HEK293 (cell line): Measurements from ENCODE around the gene JAK3.

Source experiments
- CTCF ChIA-PET: fragments of 350-600 bp; formaldehyde crosslinking; extraction: SDS; loops from one replicate; lab custom pipeline; 2021; ENCODE audit warnings: antibody characterized with exemption; lab: Yijun Ruan, JAX
- POLR2A ChIA-PET: fragments of 300-600 bp; formaldehyde crosslinking; extraction: SDS; loops from one replicate; lab custom pipeline; 2020; ENCODE audit warnings: antibody characterized with exemption, inconsistent platforms; lab: Yijun Ruan, JAX
- H3K27ac ChIP-seq: fragments of 200-500 bp; sonication (Bioruptor generic); 2 replicates; pipeline ENCODE4 v1.5.1; 2014; ENCODE audit warnings: low read depth, low read length, control low read depth, inconsistent platforms; ENCODE audit errors: extremely low read depth
- H3K36me3 ChIP-seq, 2 experiments: fragments of 200-500 bp in 1 of 2; sonication (Bioruptor generic) in 1 of 2; 1 replicate in 1 of 2; 2 replicates in 1 of 2; pipeline ENCODE4 v1.5.1; 2014 to 2017; ENCODE audit warnings: inconsistent platforms in 2 of 2, low read length in 2 of 2; ENCODE audit not compliant: control insufficient read depth in 2 of 2, insufficient read depth in 1 of 2
- H3K4me1 ChIP-seq: fragments of 200-500 bp; sonication (Bioruptor generic); 2 replicates; pipeline ENCODE4 v1.5.1; 2014; ENCODE audit warnings: mild to moderate bottlenecking, low read length, inconsistent platforms; ENCODE audit not compliant: control insufficient read depth, insufficient read depth
- H3K4me3 ChIP-seq: 2 replicates; pipeline ENCODE4 v1.5.1; 2011; ENCODE audit warnings: low read depth, mild to moderate bottlenecking, control low read depth, low read length, moderate library complexity
- H3K9me3 ChIP-seq: fragments of 200-500 bp; sonication (Bioruptor generic); 2 replicates; pipeline ENCODE4 v1.5.1; 2014; ENCODE audit warnings: low read depth, low read length, inconsistent platforms; ENCODE audit not compliant: control insufficient read depth, insufficient read depth
- GLIS1 ChIP-seq: fragments of 450-650 bp; formaldehyde crosslinking; IDR thresholded peaks from 2 replicates; pipeline ENCODE4 v1.5.1; 2016; ENCODE audit warnings: missing biosample characterization, missing genetic modification characterization
- IKZF3 ChIP-seq: fragments of 450-650 bp; IDR thresholded peaks from 2 replicates; pipeline ENCODE4 v1.5.0; 2018; ENCODE audit warnings: missing biosample characterization, mild to moderate bottlenecking, missing genetic modification characterization, moderate library complexity
- KLF1 ChIP-seq: fragments of 450-650 bp; formaldehyde crosslinking; IDR thresholded peaks from 2 replicates; pipeline ENCODE4 v1.5.1; 2016; ENCODE audit warnings: missing biosample characterization, missing genetic modification characterization
- KLF16 ChIP-seq: fragments of 450-650 bp; formaldehyde crosslinking; IDR thresholded peaks from 2 replicates; pipeline ENCODE4 v1.5.1; 2017; ENCODE audit warnings: missing biosample characterization, missing genetic modification characterization
- OVOL3 ChIP-seq: fragments of 450-650 bp; formaldehyde crosslinking; IDR thresholded peaks from 2 replicates; pipeline ENCODE4 v1.5.1; 2016; ENCODE audit warnings: missing biosample characterization, missing genetic modification characterization
- SP2 ChIP-seq: fragments of 450-650 bp; formaldehyde crosslinking; IDR thresholded peaks from 2 replicates; pipeline ENCODE4 v1.5.1; 2016; ENCODE audit warnings: missing biosample characterization, missing genetic modification characterization
- TCF7L2 ChIP-seq: IDR thresholded peaks from 2 replicates; pipeline ENCODE4 v1.6.1; 2011; ENCODE audit warnings: low read depth, mild to moderate bottlenecking, inconsistent platforms, low read length, moderate library complexity, borderline replicate concordance
- TRIM28 ChIP-seq: IDR thresholded peaks from 2 replicates; pipeline ENCODE4 v1.6.1; 2011; ENCODE audit warnings: low read length, control low read depth, borderline replicate concordance
- ZBTB17 ChIP-seq: fragments of 450-650 bp; formaldehyde crosslinking; IDR thresholded peaks from 2 replicates; pipeline ENCODE4 v1.5.1; 2016; ENCODE audit warnings: missing biosample characterization, missing genetic modification characterization
- ZBTB48 ChIP-seq: fragments of 450-650 bp; formaldehyde crosslinking; IDR thresholded peaks from 2 replicates; pipeline ENCODE4 v1.5.1; 2016; ENCODE audit warnings: missing biosample characterization, missing genetic modification characterization
- ZNF121 ChIP-seq: fragments of 450-650 bp; formaldehyde crosslinking; IDR thresholded peaks from 2 replicates; pipeline ENCODE4 v1.5.1; 2016; ENCODE audit warnings: missing biosample characterization, missing genetic modification characterization
- ZNF146 ChIP-seq: fragments of 450-650 bp; formaldehyde crosslinking; IDR thresholded peaks from 2 replicates; pipeline ENCODE4 v1.5.1; 2016; ENCODE audit warnings: missing biosample characterization, missing genetic modification characterization
- ZNF157 ChIP-seq: fragments of 450-650 bp; formaldehyde crosslinking; IDR thresholded peaks from 2 replicates; pipeline ENCODE4 v1.5.1; 2016; ENCODE audit warnings: missing biosample characterization, missing genetic modification characterization
- ZNF302 ChIP-seq: fragments of 450-650 bp; formaldehyde crosslinking; IDR thresholded peaks from 2 replicates; pipeline ENCODE4 v1.5.1; 2016; ENCODE audit warnings: missing biosample characterization, missing genetic modification characterization, low read depth
- ZNF324 ChIP-seq: fragments of 450-650 bp; formaldehyde crosslinking; IDR thresholded peaks from 2 replicates; pipeline ENCODE4 v1.5.1; 2016; ENCODE audit warnings: missing biosample characterization, missing genetic modification characterization
- ZNF37A ChIP-seq: fragments of 450-650 bp; IDR thresholded peaks from 2 replicates; pipeline ENCODE4 v1.5.1; 2018; ENCODE audit warnings: missing biosample characterization, missing genetic modification characterization
- ZNF416 ChIP-seq: fragments of 450-650 bp; formaldehyde crosslinking; IDR thresholded peaks from 2 replicates; pipeline ENCODE4 v1.5.1; 2016; ENCODE audit warnings: missing biosample characterization, missing genetic modification characterization
- ZNF514 ChIP-seq: fragments of 450-650 bp; formaldehyde crosslinking; IDR thresholded peaks from 2 replicates; pipeline ENCODE4 v1.5.1; 2016; ENCODE audit warnings: missing biosample characterization, missing genetic modification characterization
- ZNF555 ChIP-seq: fragments of 450-650 bp; formaldehyde crosslinking; conservative IDR thresholded peaks from 2 replicates; pipeline ENCODE4 v1.5.1; 2017; ENCODE audit warnings: missing biosample characterization, mild to moderate bottlenecking, missing genetic modification characterization, inconsistent platforms
- ZNF571 ChIP-seq: fragments of 450-650 bp; formaldehyde crosslinking; IDR thresholded peaks from 2 replicates; pipeline ENCODE4 v1.5.0; 2017; ENCODE audit warnings: missing biosample characterization, missing genetic modification characterization
- ZNF626 ChIP-seq: fragments of 450-650 bp; sonication (Bioruptor Pico); formaldehyde crosslinking; IDR thresholded peaks from 2 replicates; pipeline ENCODE4 v1.5.1; 2018; ENCODE audit warnings: missing biosample characterization, missing genetic modification characterization, inconsistent platforms
- ZNF843 ChIP-seq: fragments of 450-650 bp; formaldehyde crosslinking; IDR thresholded peaks from 2 replicates; pipeline ENCODE4 v1.5.1; 2016; ENCODE audit warnings: missing biosample characterization, missing genetic modification characterization
- TF ChIP-seq, protein P1 (sequence below): fragments of 450-650 bp; formaldehyde crosslinking; IDR thresholded peaks from 2 replicates; pipeline ENCODE4 v1.5.1; 2017; ENCODE audit warnings: missing biosample characterization, missing genetic modification characterization
- TF ChIP-seq, protein P2 (sequence below): fragments of 450-650 bp; formaldehyde crosslinking; IDR thresholded peaks from 2 replicates; pipeline ENCODE4 v1.5.1; 2016; ENCODE audit warnings: missing biosample characterization, missing genetic modification characterization
- TF ChIP-seq, protein P3 (sequence below): fragments of 450-650 bp; formaldehyde crosslinking; IDR thresholded peaks from 2 replicates; pipeline ENCODE4 v1.5.1; 2016; ENCODE audit warnings: missing biosample characterization, missing genetic modification characterization
- TF ChIP-seq, protein P4 (sequence below): fragments of 450-650 bp; formaldehyde crosslinking; IDR thresholded peaks from 2 replicates; pipeline ENCODE4 v1.5.1; 2016; ENCODE audit warnings: missing biosample characterization, missing genetic modification characterization, borderline replicate concordance
- TF ChIP-seq, protein P5 (sequence below): fragments of 450-650 bp; formaldehyde crosslinking; IDR thresholded peaks from 2 replicates; pipeline ENCODE4 v1.5.1; 2016; ENCODE audit warnings: missing biosample characterization, missing genetic modification characterization
- TF ChIP-seq, protein P6 (sequence below): fragments of 450-650 bp; formaldehyde crosslinking; IDR thresholded peaks from 2 replicates; pipeline ENCODE4 v1.5.1; 2016; ENCODE audit warnings: missing biosample characterization, missing genetic modification characterization

JAK3 gene

DNA sequence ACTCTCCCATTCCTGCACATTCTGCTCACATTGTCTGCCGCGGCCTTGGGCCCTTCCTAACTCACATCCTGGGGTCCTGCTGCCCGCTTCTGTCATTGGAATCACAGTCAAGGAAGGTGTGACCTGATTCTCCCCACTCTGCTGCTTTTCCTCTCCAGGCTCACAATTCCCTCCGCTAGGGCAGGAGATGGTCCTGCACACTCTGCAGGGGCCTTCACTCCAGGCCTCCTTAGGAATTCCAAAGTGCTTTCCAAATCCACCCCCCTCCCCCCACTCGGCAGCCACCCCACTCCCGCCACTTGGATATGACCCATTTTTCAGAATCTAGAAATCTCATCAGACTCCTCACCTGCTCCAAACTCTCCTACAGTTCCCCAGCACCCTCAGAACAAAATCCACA, 20.9 kb upstream of the JAK3 start (continued):
- TF ChIP-seq, protein P1, sequence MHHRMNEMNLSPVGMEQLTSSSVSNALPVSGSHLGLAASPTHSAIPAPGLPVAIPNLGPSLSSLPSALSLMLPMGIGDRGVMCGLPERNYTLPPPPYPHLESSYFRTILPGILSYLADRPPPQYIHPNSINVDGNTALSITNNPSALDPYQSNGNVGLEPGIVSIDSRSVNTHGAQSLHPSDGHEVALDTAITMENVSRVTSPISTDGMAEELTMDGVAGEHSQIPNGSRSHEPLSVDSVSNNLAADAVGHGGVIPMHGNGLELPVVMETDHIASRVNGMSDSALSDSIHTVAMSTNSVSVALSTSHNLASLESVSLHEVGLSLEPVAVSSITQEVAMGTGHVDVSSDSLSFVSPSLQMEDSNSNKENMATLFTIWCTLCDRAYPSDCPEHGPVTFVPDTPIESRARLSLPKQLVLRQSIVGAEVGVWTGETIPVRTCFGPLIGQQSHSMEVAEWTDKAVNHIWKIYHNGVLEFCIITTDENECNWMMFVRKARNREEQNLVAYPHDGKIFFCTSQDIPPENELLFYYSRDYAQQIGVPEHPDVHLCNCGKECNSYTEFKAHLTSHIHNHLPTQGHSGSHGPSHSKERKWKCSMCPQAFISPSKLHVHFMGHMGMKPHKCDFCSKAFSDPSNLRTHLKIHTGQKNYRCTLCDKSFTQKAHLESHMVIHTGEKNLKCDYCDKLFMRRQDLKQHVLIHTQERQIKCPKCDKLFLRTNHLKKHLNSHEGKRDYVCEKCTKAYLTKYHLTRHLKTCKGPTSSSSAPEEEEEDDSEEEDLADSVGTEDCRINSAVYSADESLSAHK (tag by site-specific recombination): no peak
- TF ChIP-seq, protein P2, sequence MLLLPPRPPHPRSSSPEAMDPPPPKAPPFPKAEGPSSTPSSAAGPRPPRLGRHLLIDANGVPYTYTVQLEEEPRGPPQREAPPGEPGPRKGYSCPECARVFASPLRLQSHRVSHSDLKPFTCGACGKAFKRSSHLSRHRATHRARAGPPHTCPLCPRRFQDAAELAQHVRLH (tag by site-specific recombination): no peak
- TF ChIP-seq, protein P3, sequence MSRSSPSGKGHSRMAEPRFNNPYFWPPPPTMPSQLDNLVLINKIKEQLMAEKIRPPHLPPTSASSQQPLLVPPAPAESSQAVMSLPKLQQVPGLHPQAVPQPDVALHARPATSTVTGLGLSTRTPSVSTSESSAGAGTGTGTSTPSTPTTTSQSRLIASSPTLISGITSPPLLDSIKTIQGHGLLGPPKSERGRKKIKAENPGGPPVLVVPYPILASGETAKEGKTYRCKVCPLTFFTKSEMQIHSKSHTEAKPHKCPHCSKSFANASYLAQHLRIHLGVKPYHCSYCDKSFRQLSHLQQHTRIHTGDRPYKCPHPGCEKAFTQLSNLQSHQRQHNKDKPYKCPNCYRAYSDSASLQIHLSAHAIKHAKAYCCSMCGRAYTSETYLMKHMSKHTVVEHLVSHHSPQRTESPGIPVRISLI (tag by site-specific recombination): no peak
- TF ChIP-seq TCF7L2 (no peak), ZNF324 (tag by site-specific recombination) (no peak)
- TF ChIP-seq, all 188 proteins: peak for 0

DNA sequence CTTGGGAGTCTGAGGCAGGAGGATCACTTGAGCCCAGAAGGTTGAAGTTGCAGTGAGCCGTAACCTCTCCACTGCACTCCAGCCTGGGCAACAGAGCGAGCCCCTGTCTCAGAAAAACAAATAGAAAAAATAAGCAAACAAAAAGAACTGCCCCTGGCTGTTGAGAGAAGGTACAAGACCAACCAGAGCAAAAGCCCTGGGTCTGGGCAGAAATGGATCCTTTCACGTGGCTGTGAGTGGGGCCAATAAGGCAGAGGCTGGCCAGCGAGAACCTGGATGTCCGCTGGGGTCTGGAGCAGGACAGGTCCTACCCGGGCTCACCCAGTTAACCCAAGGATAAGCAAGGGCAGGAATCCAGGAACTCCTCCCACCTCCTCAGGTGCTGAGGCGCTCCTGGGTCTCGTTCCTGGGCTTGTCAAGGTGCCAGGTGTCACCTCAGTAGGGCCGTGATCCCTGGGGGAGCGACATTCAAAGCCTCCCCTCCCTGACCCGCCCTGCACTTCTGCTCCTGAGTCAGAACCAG, 19.2 kb upstream of the JAK3 start:
- CTCF ChIA-PET: no interaction called here

DNA sequence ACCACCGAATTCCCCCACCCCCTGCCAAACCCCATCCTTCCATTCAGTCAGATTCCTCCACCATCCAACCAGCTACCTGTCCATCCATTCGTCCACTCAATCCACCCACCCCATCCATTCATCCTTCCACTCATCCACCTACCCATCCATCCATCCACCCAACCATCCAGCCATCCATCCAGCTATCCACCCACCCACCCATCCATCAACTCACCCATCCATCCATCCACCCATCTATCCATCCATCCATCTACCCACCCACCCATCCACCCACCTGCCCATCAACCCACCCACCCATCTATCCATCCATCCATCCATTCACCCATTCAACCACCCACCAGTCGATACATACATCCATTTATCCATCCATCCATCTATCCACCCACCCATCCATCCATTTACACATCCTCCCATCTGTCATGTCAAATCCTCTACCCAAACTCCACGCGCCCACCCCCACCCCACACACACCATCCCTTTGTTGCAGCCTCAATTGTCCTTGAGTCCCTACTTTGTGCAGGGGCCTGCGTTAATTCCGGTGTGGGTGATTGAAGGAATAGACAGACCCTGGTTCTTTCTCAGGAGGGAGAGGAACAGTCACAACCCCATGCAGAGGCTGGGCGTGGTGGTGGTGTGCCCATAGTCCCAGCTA, 18.7 kb upstream of the JAK3 start:
- no peaks in the 10 kb centered on the region for H3K9me3 ChIP-seq
- CTCF ChIA-PET: no interaction called here
- POLR2A ChIA-PET: interaction anchor here (0.8 to 2.9 kb wide), 3 partner anchors 36 to 78 kb away, joined by 4 to 17 read pairs (median 4); partner anchors contain the start of gene CCDC124
- no peak overlapping the region for H3K4me3 ChIP-seq
- no peaks in the 10 kb centered on the region for H3K4me1 ChIP-seq
- H3K27ac ChIP-seq: no peak overlapping the region
- peaks cover 0 to 47% of the 10 kb centered on the region in 2 experiments; a peak in 2 of 3 replicates for H3K36me3 ChIP-seq
- no peak for TF ChIP-seq IKZF3 (tag by site-specific recombination)
- TF ChIP-seq, protein P4, sequence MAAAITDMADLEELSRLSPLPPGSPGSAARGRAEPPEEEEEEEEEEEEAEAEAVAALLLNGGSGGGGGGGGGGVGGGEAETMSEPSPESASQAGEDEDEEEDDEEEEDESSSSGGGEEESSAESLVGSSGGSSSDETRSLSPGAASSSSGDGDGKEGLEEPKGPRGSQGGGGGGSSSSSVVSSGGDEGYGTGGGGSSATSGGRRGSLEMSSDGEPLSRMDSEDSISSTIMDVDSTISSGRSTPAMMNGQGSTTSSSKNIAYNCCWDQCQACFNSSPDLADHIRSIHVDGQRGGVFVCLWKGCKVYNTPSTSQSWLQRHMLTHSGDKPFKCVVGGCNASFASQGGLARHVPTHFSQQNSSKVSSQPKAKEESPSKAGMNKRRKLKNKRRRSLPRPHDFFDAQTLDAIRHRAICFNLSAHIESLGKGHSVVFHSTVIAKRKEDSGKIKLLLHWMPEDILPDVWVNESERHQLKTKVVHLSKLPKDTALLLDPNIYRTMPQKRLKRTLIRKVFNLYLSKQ (tag by site-specific recombination): peak; percentile 58; the same call in 1 of the 2 replicates
- TF ChIP-seq ZNF157: no peak
- TF ChIP-seq ZNF514 (tag by site-specific recombination): no peak
- TF ChIP-seq, protein P5, sequence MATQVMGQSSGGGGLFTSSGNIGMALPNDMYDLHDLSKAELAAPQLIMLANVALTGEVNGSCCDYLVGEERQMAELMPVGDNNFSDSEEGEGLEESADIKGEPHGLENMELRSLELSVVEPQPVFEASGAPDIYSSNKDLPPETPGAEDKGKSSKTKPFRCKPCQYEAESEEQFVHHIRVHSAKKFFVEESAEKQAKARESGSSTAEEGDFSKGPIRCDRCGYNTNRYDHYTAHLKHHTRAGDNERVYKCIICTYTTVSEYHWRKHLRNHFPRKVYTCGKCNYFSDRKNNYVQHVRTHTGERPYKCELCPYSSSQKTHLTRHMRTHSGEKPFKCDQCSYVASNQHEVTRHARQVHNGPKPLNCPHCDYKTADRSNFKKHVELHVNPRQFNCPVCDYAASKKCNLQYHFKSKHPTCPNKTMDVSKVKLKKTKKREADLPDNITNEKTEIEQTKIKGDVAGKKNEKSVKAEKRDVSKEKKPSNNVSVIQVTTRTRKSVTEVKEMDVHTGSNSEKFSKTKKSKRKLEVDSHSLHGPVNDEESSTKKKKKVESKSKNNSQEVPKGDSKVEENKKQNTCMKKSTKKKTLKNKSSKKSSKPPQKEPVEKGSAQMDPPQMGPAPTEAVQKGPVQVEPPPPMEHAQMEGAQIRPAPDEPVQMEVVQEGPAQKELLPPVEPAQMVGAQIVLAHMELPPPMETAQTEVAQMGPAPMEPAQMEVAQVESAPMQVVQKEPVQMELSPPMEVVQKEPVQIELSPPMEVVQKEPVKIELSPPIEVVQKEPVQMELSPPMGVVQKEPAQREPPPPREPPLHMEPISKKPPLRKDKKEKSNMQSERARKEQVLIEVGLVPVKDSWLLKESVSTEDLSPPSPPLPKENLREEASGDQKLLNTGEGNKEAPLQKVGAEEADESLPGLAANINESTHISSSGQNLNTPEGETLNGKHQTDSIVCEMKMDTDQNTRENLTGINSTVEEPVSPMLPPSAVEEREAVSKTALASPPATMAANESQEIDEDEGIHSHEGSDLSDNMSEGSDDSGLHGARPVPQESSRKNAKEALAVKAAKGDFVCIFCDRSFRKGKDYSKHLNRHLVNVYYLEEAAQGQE: 0 out of 2 replicates have a peak, but pooled peaks have one; percentile 16
- TF ChIP-seq ZNF324 (tag by site-specific recombination): 0 out of 2 replicates have a peak, but pooled peaks have one; percentile 24
- TF ChIP-seq KLF16 (tag by site-specific recombination): no peak
- TF ChIP-seq SP2 (tag by site-specific recombination): peak; percentile 33
- TF ChIP-seq ZBTB17: peak; percentile 61; the same call in 1 of the 2 replicates

More for the DNA sequence above, 19.2 kb upstream of the JAK3 start:
- Histone ChIP-seq H3K36me3 (peaks cover 0 to 41% of the 10 kb centered on the region in 2 experiments; a peak in 2 of 3 replicates), H3K4me1 (no peaks in the 10 kb centered on the region), H3K4me3 (no peak overlapping the region), H3K27ac (no peak overlapping the region), H3K9me3 (no peaks in the 10 kb centered on the region)
- TF ChIP-seq, protein P6, sequence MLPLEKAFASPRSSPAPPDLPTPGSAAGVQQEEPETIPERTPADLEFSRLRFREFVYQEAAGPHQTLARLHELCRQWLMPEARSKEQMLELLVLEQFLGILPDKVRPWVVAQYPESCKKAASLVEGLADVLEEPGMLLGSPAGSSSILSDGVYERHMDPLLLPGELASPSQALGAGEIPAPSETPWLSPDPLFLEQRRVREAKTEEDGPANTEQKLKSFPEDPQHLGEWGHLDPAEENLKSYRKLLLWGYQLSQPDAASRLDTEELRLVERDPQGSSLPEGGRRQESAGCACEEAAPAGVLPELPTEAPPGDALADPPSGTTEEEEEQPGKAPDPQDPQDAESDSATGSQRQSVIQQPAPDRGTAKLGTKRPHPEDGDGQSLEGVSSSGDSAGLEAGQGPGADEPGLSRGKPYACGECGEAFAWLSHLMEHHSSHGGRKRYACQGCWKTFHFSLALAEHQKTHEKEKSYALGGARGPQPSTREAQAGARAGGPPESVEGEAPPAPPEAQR (tag by site-specific recombination): no peak
- TF ChIP-seq ZNF555 (tag by site-specific recombination) (no peak), OVOL3 (tag by site-specific recombination) (no peak), ZNF302 (tag by site-specific recombination) (no peak), ZNF146 (tag by site-specific recombination) (no peak), TRIM28 (no peak), ZNF416 (no peak), ZNF843 (tag by site-specific recombination) (no peak), GLIS1 (tag by site-specific recombination) (no peak), ZNF121 (tag by site-specific recombination) (no peak), KLF1 (tag by site-specific recombination) (no peak), ZBTB48 (tag by site-specific recombination) (no peak), ZNF626 (tag by site-specific recombination) (no peak), ZNF571 (tag by site-specific recombination) (no peak), ZNF37A (tag by site-specific recombination) (no peak)
- POLR2A ChIA-PET: interaction anchor here (2.9 kb wide), 1 partner anchor 65 kb away, joined by 17 read pairs; the partner anchor contains the start of gene CCDC124
